KMS-11 (cell line): ENCODE measurements around the gene RNF121.

Source experiments
- H2AFZ ChIP-seq: fragments of 200-600 bp; sonication (generic); 2 replicates; pipeline ENCODE4 v1.6.1; 2016; ENCODE audit warnings: antibody characterized with exemption, mixed run types, low read depth
- H3K27ac ChIP-seq: fragments of 200-600 bp; sonication (generic); 2 replicates; pipeline ENCODE4 v1.6.1; 2016; ENCODE audit warnings: mild to moderate bottlenecking, mixed run types
- H3K27me3 ChIP-seq: fragments of 200-600 bp; sonication (generic); 2 replicates; pipeline ENCODE4 v1.6.1; 2017; ENCODE audit warnings: mild to moderate bottlenecking, low read depth, mixed run types, moderate library complexity; ENCODE audit not compliant: insufficient read depth
- H3K36me3 ChIP-seq: fragments of 200-600 bp; sonication (generic); 2 replicates; pipeline ENCODE4 v1.6.1; 2017; ENCODE audit warnings: mild to moderate bottlenecking, mixed run types; ENCODE audit not compliant: insufficient read depth
- H3K4me1 ChIP-seq: fragments of 200-600 bp; sonication (generic); 2 replicates; pipeline ENCODE4 v1.6.1; 2016; ENCODE audit warnings: mild to moderate bottlenecking, low read depth, mixed run types; ENCODE audit not compliant: poor library complexity, severe bottlenecking
- H3K4me2 ChIP-seq: fragments of 200-600 bp; sonication (generic); 2 replicates; pipeline ENCODE4 v1.7.0; 2016; ENCODE audit warnings: mild to moderate bottlenecking, mixed run types
- H3K4me3 ChIP-seq: fragments of 200-600 bp; sonication (generic); IDR thresholded peaks from 2 replicates; pipeline ENCODE4 v1.6.1; 2017; ENCODE audit warnings: low read depth, low read length, mixed read lengths; ENCODE audit not compliant: insufficient read depth
- H3K79me2 ChIP-seq: fragments of 200-600 bp; sonication (generic); 2 replicates; pipeline ENCODE4 v1.6.1; 2016; ENCODE audit warnings: low read depth, mixed run types; ENCODE audit not compliant: insufficient read depth
- H3K9ac ChIP-seq: fragments of 200-600 bp; sonication (generic); 2 replicates; pipeline ENCODE4 v1.6.1; 2016; ENCODE audit warnings: mild to moderate bottlenecking, mixed run types
- H4K20me1 ChIP-seq: fragments of 200-600 bp; sonication (generic); 2 replicates; pipeline ENCODE4 v1.6.1; 2016; ENCODE audit warnings: mild to moderate bottlenecking, mixed run types; ENCODE audit not compliant: insufficient read depth
- TF ChIP-seq, protein P1 (sequence below): fragments of 200-600 bp; sonication (generic); conservative IDR thresholded peaks from 2 replicates; pipeline ENCODE4 v1.6.1; 2017; ENCODE audit warnings: low read depth, mild to moderate bottlenecking, antibody characterized with exemption, low read length, moderate library complexity, mixed read lengths

Gene RNF121

GRCh38 chr11:71977743-71978418 lies 49.0 kb downstream of the RNF121 start:
- Histone ChIP-seq H3K9ac (no peak overlapping the region), H2AFZ (no peak overlapping the region), H3K4me1 (no peaks in the 10 kb centered on the region), H3K27ac (no peak overlapping the region), H3K4me2 (no peak overlapping the region), H3K27me3 (no peaks in the 10 kb centered on the region), H3K36me3 (no peaks in the 10 kb centered on the region; the same call in 1 of the 2 replicates), H3K4me3 (no peak overlapping the region), H4K20me1 (no peaks in the 10 kb centered on the region), H3K79me2 (no peaks in the 10 kb centered on the region)
- TF ChIP-seq, protein P1, sequence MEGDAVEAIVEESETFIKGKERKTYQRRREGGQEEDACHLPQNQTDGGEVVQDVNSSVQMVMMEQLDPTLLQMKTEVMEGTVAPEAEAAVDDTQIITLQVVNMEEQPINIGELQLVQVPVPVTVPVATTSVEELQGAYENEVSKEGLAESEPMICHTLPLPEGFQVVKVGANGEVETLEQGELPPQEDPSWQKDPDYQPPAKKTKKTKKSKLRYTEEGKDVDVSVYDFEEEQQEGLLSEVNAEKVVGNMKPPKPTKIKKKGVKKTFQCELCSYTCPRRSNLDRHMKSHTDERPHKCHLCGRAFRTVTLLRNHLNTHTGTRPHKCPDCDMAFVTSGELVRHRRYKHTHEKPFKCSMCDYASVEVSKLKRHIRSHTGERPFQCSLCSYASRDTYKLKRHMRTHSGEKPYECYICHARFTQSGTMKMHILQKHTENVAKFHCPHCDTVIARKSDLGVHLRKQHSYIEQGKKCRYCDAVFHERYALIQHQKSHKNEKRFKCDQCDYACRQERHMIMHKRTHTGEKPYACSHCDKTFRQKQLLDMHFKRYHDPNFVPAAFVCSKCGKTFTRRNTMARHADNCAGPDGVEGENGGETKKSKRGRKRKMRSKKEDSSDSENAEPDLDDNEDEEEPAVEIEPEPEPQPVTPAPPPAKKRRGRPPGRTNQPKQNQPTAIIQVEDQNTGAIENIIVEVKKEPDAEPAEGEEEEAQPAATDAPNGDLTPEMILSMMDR, result peak; percentile 87

DNA sequence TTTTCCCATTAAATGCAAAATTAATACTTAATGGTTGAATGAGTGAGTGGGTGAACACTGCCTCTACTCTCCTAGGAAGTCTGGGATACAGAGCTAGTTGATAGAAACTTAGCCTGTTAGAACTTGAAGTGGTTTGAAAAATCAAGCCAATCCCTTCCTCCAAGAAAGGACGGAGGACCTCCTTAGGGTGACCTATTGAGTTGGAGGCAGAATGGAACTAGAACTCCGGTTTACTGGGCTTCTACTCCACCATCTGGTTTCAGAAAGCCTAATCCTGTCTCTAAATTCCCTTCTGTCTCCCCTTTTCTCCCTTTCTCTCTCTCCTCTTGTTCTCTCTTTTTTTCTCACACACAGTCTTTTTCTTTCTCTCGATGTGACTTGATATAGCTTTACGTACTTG lies 50.2 kb downstream of the RNF121 start:
- H3K36me3 ChIP-seq, result no peaks in the 10 kb centered on the region; the same call in 1 of the 2 replicates
- TF ChIP-seq, protein P1, result no peak
- no peak overlapping the region for H3K4me3 ChIP-seq
- H2AFZ ChIP-seq, result no peak overlapping the region
- no peak overlapping the region for H3K9ac ChIP-seq
- no peaks in the 10 kb centered on the region for H3K27me3 ChIP-seq
- no peak overlapping the region for H3K27ac ChIP-seq
- H3K4me2 ChIP-seq, result no peak overlapping the region
- H3K4me1 ChIP-seq, result no peaks in the 10 kb centered on the region
- H4K20me1 ChIP-seq, result no peaks in the 10 kb centered on the region
- no peaks in the 10 kb centered on the region for H3K79me2 ChIP-seq

- Histone ChIP-seq H3K27ac (no peak overlapping the region), H3K4me3 (no peak overlapping the region), H3K4me2 (no peak overlapping the region), H3K9ac (no peak overlapping the region), H3K36me3 (no peaks in the 10 kb centered on the region; the same call in 1 of the 2 replicates), H3K4me1 (no peaks in the 10 kb centered on the region), H4K20me1 (no peaks in the 10 kb centered on the region), H3K27me3 (no peaks in the 10 kb centered on the region), H2AFZ (no peak overlapping the region), H3K79me2 (no peaks in the 10 kb centered on the region)
- TF ChIP-seq, protein P1, result no peak
Observed at GRCh38 chr11:71979602-71980001, 50.8 kb downstream of the RNF121 start.

- Histone ChIP-seq H3K79me2 (no peaks in the 10 kb centered on the region), H4K20me1 (no peaks in the 10 kb centered on the region), H3K27ac (no peak overlapping the region), H3K4me1 (no peaks in the 10 kb centered on the region), H3K27me3 (no peaks in the 10 kb centered on the region), H3K4me3 (no peak overlapping the region), H3K9ac (no peak overlapping the region), H3K36me3 (no peaks in the 10 kb centered on the region), H3K4me2 (no peak overlapping the region), H2AFZ (no peak overlapping the region)
- TF ChIP-seq, protein P1, result no peak
Observed at GRCh38 chr11:71986131-71986530, 57.3 kb downstream of the RNF121 start.
